HG02938 (cell line): ENCODE results near the gene MMP24OS.

Experiments
- ATAC-seq: cut with Tn5 transposase; IDR thresholded peaks from one replicate; pipeline ENCODE4 v1.9.1; 2021; ENCODE audit warnings: mild to moderate bottlenecking, moderate library complexity; ENCODE audit not compliant: unreplicated experiment

Gene MMP24OS

DNA sequence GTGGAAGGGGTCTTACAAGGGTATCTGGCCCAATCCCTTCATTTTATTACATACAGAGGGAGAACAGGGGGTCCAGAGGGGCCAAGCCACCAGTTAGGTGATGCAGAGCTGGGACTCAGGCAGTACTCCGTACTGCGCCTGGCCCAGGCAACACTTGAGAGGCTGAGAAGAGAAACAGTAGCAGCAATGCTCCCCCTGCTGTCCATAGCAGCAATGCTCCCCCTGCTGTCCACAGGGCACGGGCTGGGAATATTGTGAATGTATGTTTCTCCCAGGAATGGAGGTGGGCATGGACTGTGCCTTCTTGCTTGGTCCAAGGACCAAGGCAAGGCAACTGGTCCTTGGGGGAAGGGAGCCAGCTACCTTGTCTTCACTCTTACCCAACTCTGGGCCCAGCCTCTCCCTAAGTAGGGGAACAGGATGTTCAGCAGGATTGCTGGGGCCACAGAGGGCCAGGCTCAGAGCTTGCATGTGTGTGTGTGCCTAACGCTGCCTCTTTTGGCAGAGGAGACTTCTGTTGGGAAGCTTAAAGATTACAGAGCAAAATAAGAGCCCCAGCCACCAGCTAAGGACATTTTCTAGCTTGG, 29.1 kb upstream of the MMP24OS start:
- ATAC-seq, result no peak

DNA sequence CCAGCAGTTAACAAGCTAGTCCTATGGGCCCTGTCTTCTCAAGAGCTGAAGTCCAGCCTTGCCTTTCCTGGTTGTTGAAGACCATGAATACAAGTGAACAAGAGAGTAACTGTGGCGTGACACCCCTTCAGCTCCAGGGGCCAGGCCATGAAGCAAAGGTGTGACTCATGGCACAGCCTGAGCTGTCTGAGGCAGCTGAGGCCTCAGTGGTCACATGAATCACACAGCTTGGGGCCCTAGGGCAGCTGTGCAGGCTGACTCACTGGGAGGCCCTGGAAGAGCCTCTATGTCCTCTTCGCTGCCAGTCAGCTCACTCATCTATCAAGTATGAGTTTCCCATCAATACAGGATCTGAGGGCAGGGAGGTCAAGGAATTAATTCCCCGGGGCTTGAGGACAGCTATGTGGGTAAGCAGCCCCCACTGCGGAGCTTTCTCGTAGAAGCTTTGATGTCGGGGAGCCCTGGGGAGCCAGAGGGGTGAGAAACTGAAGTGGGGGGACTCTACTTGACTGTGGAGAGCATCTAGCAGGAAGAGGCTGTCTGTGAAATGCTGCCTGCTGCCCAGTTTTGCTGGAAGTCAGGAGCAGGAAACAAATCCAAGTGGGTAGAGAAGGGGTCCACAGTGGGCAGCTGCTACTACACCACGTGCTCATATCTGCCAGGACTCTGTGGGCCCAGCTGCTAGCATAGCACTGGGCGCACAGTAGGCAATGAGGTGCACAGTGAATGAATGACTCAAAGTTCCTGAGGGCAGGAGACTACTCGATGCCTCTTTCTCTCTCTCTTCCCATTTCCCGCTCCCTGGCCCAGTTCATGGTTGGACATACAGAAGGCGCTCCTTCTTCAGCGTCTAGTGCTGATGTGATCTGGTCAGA, 28.0 kb upstream of the MMP24OS start:
- no peak for ATAC-seq

DNA sequence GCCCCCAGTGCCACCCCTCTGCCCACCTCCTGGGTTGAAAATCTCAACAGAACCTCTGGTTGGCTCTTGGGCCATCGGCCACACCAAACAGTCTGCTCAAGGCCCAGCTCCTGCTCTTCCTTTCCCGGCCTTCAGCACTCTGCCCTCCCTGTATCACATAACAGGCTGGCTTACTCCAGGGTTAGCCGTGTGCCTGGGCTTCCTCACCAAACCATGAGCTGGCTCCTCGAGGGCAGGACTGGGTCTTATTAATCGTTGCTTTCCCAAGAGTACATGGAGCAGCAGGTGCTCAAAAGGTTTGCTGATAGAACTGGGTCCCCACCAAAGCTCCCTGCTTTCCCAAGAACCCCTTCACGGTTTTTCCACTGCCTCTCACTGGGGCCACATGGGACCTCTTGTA, 27.0 kb upstream of the MMP24OS start:
- no peak for ATAC-seq

DNA sequence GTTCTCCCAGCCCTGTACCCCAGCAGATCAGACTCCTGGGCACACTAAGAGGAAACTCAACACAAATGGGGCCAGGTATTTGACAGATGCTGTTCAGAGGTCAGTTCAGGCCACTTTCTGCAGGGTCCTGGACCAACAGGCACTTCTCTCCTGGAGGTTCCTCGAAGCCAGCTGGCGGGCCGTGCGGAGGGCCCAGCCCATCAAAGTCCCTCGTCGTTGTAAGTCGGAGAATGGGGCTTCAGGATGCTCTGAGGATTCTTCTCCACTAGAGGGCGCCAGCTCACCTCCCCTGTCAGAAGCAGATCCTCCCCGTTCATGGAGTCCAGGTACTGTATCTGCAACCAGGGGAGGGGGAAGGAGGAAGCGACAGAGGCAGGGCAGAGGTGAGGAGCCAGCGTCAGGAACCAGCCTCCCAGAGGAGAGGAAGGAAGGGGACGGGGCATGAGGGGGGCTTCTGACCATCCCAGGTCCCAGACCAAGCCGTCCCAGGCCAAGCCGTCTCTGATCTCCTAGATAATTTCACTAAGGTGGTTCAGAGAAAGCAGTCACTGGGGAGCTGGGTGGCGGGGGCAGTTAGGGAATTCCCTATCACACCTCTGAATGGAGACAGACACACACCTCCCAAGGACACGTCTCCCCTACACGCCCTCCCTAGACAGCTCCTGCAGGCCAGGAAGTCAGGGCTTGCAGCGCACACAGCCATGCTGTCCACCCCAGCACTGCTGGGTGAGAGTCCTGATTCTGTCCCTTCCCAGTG, 26.0 kb upstream of the MMP24OS start:
- ATAC-seq, result no peak

DNA sequence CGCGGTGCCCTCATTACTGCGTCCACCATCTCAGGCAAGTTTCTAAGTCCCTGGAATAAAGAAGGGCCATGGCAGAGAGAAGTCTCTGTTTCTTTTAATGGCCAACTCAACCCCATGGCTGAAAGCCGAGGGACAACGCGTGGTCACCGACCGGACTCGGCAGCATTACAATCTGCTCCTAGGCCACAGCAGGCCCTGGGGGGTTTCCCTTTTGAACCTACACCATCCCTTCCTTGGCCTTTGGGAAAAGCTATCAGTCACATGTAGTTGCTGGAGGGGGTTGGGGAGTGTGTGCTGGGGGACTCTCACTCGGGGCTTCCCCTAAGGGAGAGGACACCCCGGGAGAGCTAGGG, 25.4 kb upstream of the MMP24OS start:
- ATAC-seq, result no peak

DNA sequence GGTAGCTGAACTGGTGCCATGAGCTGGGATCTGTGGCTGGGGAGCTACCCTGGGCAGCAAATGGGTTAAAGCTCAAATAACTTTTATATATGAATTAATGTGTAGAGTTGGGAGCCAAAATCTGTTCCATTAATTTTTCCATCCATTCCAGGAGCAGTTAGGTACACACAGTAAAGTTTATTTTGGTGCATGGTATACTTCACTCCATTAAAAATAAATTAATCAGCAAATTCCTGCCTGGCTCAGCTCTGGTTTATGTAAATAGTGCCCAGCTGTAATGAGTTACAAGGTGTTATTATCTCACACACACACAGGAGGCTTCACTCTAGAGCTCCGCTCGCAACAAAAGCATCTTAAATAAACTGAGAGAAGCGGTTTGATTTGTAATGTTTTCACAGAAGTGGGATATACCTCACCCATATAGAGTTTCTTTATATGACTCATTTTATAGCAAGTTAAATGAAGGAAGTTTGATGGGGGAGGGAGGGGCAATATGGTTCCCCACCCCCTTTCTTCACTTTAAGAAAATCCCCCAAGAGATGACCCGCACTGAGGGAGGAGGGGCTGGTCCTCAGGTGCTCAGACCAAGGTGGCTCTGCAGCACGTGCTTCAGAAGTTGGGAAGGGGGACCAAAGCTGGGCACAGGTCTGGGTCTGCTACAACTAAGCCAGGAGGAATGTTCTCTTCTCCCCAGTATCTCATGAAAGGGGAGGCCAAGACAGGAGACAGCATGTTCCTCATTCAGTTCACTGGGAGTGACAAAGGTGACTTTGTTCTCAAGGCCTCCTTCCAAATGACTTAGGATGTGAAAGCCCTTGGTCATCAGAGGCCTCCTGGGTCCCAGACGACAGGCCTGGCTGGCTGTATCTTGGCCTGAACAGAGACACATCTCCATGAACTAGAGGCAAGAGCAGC, 24.8 kb upstream of the MMP24OS start:
- no peak for ATAC-seq

DNA sequence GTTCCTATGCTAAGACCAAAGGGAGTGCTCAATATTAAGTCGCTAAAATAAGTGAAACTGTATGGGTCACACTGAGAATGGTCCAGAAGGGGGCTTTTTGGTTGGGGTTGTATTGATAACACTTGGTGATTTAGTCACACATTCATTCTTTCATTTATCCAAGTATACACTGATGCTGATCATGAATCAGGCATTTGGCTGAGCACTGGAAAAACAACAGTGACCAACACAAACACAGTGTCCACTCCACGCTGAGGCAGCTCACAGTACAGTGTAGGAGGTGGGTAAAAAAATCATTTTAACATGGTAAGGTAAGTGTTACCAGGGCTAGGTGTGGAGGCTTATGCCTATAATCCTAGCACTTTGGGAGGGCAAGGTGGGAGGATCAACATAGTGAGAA, 23.5 kb upstream of the MMP24OS start:
- no peak for ATAC-seq

DNA sequence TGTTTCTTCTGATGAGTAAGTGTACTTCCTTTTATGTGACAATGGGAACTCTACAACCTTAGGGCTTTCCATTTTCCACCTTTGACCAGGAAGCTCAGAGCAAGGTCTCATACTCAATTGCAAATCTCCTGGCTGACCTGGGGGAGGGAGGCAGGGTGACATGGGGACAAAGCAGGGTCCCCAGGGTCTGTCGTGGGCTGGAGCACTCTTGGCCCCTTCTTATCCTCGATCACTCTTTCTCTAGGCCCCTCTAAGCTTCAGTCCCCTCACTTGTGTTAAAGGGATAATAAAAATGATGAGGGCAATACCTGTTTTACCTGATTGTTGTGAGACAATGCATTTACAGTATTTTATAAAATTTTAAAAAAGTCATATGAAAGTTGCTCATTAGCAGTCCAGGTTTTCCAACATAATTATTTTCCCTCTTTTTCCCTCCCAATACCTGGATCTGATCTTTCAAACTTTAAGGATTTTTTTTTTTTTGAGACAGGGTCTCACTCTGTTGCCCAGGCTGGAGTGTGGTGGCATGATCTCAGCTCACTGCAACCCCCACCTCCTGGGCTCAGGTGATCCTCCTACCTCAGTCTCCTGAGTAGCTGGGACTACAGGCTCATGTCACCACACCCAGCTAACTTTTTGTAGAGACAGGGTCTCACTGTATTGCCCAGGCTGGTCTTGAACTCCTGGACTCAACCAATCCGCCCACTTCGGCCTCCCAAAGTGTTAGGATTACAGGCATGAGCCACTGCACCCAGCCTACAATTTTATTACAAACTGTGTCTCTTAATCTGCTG, 22.7 kb upstream of the MMP24OS start:
- ATAC-seq, result no peak

DNA sequence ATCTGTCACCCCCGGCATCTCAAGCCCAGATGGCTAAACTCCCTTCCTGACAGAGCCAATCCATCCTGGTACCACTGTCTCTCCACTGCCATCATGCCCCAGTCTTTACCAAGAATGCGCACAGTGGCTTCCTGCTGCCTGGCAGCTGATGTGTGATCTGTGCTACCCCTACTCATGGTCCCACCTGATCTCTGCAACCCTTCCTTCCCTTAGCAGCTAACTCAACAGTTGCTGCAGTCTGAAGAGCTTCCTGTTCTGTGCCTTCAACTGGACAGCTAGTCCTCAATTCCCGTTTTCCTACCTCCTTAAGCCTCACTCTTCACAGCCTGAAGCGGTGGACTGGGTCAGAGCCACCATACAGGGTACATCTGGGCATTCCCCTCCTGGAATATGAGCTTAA, 21.9 kb upstream of the MMP24OS start:
- ATAC-seq, result no peak

DNA sequence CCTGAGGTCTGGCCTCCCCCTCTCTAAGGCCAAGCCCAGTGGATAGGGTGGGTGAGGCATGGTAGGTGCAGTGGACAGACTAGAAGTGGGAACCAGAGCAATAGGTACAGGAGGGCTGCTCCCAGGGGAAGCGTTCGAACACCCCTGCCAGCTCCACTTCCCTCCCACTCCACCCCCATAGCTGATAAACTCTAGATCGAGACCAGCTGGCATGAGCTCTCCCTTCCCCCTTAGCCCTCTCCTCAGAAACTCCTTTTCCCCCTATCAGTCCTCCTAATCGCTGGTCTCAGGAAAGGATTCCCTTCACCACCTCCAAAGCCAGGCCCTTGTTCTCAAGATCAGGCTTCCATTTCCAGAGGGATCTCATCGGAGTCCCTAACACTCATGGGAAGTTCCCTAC, 20.3 kb upstream of the MMP24OS start:
- no peak for ATAC-seq

DNA sequence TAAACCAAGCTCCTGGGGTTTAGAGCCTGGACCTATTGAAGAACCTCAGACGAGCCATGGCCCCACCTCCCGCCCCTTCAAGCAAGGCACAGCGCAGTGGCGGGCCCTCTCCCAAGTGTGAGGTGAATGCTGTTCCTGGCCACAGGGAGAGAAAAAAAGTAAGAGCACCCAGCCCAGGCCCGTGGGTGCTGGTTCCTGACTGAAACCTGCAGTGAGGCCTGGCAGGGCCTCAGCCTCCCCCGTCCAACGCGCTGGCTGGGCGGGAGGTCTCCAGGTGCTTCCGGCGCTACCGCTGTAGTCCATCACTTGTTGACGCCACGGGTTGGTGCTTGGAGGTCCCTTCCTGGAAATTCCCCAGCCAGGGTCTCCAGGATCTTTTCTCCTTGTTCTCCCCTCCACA, 19.8 kb upstream of the MMP24OS start:
- ATAC-seq, result no peak

DNA sequence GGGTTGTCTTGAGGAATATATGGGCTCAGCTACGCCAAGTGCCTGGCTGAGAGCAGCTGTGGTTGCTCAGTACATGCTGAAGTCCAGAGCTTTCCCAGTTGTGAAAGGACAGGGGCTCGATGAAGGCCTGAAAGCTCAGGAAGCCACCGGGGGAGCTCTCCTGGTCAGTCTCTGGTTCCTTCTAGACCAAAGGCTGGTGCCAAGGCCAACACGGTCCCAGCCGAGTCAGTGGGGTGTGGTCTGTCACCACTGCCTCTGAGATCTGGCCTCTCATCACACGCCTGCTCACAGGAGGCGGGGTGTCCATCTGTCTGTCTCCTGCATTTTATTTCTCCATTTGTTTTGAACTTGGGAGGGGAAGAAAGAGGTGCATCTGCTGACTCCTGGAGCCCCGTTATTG, 19.2 kb upstream of the MMP24OS start:
- ATAC-seq, result no peak

DNA sequence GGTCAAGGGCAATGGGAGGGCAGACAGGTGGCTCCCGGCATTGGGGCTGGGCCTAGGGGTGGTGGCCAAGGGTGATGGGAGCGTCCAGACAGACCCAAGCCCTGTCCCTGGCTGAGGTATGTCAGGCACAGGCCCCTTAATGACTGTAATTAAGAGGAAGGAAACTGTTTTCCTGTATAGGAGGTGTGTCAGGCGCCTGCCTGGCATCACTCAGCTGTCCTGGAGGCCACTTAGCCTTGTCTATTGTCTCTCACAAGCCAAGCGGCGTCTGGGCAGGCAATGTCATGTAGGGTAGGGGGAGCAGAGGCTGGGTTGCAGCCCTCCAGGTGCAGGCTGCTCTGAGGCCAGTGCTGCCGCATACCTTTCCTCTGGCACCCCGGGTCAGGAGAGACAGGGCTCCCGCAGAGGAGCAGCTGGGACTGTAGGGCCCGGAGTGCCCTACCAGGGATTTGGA, 18.2 kb upstream of the MMP24OS start:
- no peak for ATAC-seq

DNA sequence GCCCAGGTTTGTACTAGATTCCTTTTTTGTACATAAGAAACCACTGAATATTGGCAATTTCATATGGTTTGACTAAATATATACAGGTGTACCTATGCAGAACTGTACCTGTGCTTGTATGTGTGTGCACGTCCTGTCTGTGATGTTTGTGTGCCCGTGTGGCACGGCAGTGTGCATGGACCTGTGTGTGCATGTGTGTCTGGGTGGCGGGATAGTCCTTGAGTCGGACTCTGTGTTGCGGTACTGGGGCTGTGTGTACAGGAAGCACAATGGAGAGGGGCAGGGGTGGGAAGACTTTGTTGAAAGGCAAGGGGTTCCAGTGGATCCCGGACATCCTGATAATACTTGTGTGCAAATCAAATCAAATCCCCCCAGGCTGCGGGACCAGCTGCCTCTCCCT, 17.8 kb upstream of the MMP24OS start:
- ATAC-seq, result no peak

DNA sequence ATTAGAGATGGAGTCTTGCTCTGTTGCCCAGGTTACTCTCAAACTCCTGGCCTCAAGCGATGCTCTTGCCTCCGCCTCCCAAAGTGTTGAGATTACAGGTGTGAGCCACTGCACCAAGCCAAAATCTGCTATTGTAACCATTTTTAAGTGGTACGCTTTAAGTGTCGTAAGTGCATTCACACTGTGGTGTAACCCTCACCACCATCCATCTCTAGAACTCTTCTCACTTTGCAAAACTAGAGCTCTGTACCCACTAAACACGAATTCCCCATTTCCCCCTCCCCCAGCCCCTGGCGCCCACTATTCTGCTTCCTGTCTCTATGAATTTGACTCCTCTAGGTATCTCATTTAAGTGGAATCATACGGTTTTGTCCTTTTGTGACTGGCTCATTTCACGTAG, 17.1 kb upstream of the MMP24OS start:
- no peak for ATAC-seq

DNA sequence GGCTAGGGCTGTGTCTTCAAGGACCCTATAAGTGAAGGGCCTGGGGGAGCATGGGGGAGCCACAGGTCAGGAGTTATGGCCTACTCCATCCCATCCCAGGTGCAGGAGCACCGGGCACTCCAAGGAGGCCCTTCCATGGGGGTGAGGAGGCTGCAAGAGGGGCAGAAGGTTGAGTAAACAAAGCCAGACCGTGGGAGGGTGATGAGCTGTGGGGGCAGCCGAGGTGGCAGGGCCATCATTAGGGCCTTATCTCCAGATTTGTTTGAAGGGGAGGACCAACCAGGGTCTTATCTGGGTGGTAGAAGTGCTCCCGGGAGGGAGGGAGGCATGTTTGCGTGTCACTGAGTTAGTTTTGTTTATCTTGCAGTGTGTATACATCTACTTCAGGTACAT, 16.4 kb upstream of the MMP24OS start:
- no peak for ATAC-seq

DNA sequence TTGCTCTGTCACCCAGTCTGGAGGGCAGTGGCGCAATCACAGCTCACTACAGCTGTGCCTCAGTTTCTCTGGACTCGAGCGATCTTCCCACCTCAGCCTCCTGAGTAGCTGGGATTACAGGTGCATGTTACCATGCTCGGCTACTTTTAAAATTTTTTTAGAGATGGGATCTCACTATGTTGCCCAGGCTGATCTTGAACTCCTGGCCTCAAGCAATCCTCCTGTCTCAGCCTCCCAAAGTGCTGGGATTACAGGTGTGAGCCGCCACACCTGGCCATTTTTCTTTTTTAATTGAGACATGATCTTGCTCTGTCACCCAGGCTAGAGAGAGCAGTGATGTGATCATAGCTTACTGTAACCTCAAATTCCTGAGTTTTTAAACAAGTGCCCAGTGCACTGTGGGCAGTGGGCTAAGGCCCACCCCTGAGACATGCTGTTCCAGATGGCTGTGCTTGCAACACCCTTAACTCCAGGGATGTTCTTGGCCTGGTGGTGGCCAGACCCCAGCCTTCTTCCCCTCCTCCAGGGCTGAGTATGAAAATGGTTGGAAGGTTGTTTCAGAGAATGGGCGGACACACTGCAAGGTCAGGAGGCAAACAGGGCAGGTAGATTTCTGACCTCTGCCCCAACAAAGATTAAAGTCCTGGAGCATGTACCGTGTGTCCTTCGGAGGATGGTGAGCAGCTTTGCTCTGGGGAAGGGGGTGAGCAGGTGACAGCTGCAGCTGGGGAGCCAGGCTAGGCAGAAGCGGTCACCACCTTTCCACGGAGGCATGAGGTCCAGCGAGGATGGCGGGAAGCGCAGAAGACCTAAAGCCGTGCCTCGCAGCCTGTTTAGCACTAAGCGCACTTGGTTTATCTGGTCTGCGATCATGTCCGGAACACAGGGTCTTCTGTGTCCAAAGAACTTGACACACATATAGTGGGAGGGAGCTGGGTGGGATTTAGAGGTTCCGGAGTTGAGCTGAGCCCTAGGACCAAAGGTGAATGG, 15.7 kb upstream of the MMP24OS start:
- ATAC-seq, result no peak

DNA sequence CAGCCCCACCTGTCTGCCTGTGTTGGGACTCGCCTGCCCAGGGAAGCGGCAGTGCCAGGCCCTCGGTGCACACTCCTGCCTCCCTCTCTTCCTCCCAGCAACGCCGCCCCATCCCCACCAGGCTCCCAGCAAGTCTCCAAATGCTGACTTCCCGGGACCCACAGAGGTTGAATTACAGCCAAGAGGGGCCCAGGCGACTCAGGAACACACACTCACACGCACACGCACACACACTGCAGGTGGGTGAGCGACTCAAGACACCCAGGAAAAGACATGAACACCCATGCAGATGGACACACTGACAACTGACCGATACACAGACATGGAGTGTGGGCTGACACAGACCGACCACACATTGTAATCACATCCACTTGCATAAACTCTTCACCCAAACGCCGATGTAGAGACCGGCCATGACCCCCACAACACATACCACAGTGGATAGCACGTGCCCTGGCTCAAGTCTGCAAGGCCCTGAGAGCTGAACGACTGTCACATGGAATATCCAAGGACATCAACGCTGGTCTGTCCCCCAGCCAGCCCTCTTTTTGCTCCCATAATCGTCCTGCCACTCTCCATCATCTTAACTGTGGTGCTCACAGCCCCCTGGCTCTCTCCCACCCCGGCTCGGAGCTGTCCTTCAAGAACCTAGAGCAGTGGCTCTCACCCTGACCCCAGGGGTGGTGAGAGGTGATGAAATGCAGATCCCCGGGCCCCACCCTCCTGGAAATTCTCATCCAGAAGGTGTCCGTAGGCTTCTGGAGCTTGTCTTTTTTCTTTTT, 14.8 kb upstream of the MMP24OS start:
- ATAC-seq, result no peak
